Esophagus (tissue), 2 donors: ENCODE data around the gene BNC2. TPM values are rescaled to one million over a fixed set of nuclear protein-coding genes. Genes with fewer than 3 reads are reported as not detected.
A peak's percentile ranks its signal among the peaks of the same experiment; 100 is the strongest.

Experiments
- H3K27ac ChIP-seq, 2 donors: one replicate each; pipeline ENCODE4 v1.5.1; 2013; ENCODE audit warnings: low read depth in 2 of 2, mild to moderate bottlenecking in 2 of 2, inconsistent platforms in 1 of 2, low read length in 1 of 2, moderate library complexity in 1 of 2
- H3K27me3 ChIP-seq, 2 donors: one replicate each; pipeline ENCODE4 v1.6.1; 2013; ENCODE audit warnings: low read length in 2 of 2, control low read depth in 1 of 2, mild to moderate bottlenecking in 1 of 2; ENCODE audit not compliant: insufficient read depth in 2 of 2, control insufficient read depth in 1 of 2
- H3K36me3 ChIP-seq, 2 donors: one replicate each; pipeline ENCODE4 v1.6.1; 2013; ENCODE audit warnings: low read length in 1 of 2; ENCODE audit not compliant: control insufficient read depth in 2 of 2, insufficient read depth in 2 of 2
- H3K4me1 ChIP-seq, 2 donors: one replicate each; pipeline ENCODE4 v1.6.1; 2013; ENCODE audit warnings: low read length in 1 of 2; ENCODE audit not compliant: control insufficient read depth in 2 of 2, insufficient read depth in 2 of 2
- H3K4me3 ChIP-seq, 2 donors: one replicate each; pipeline ENCODE4 v1.5.1; 2013; ENCODE audit warnings: low read length in 2 of 2, mild to moderate bottlenecking in 2 of 2, low read depth in 1 of 2, moderate library complexity in 1 of 2
- H3K9me3 ChIP-seq, 2 donors: one replicate each; pipeline ENCODE4 v1.6.1; 2013; ENCODE audit warnings: mild to moderate bottlenecking in 2 of 2, low read depth in 1 of 2, low read length in 1 of 2, moderate library complexity in 1 of 2; ENCODE audit not compliant: control insufficient read depth in 2 of 2, insufficient read depth in 1 of 2
- WGBS, 2 donors: extraction: QIAGEN DNeasy Blood & Tissue Kit; methylation state at CpG; one replicate each; pipeline ENCODE4 v1.1.7; 2013; 5-methylcytosine and 5-hydroxymethylcytosine counted together
- polyA plus RNA-seq, 2 donors: library from polyadenylated mRNA; stranded (reverse); fragments of 200-250 nt; gene quantifications; one replicate each; pipeline ENCODE4 v1.2.3, GENCODE V29; 2013
- donor health status: healthy with polysubstance abuse.
- donor health status: Bipolar disorder and iron deficiency.

Gene BNC2
- polyA plus RNA-seq, 2 donors: 1.1 to 1.6 TPM

GRCh38 chr9:16656432-16657169 lies 213.9 kb downstream of the BNC2 start:
- Histone ChIP-seq H3K4me1 (peaks cover 2 to 3% of the 10 kb centered on the region in 2 donors), H3K36me3 (no peaks in the 10 kb centered on the region), H3K9me3 (no peaks in the 10 kb centered on the region), H3K27me3 (no peaks in the 10 kb centered on the region), H3K4me3 (no peak overlapping the region), H3K27ac (no peak overlapping the region)
- WGBS, 2 donors: 60% methylated on average over 2 of the region's 2 CpGs

- Histone ChIP-seq H3K27me3 (no peaks in the 10 kb centered on the region), H3K36me3 (no peaks in the 10 kb centered on the region), H3K27ac (no peak overlapping the region), H3K4me3 (no peak overlapping the region), H3K9me3 (no peaks in the 10 kb centered on the region), H3K4me1 (peaks cover 2 to 3% of the 10 kb centered on the region in 2 donors)
- WGBS, 2 donors: 82 to 85% methylated on average over 3 of the region's 3 CpGs
Observed at GRCh38 chr9:16654596-16655126, 215.8 kb downstream of the BNC2 start.

- Histone ChIP-seq H3K27me3 (no peaks in the 10 kb centered on the region), H3K27ac (peak overlapping the region in 1 of 2 donors; percentile 21), H3K36me3 (no peaks in the 10 kb centered on the region), H3K4me3 (peak overlapping the region; percentile 1 to 24), H3K9me3 (no peaks in the 10 kb centered on the region), H3K4me1 (peaks cover 2 to 3% of the 10 kb centered on the region in 2 donors)
- 39 to 41% methylated on average over 13 of the region's 13 CpGs for WGBS, 2 donors
Observed at GRCh38 chr9:16653491-16654399, 216.7 kb downstream of the BNC2 start.

- no peaks in the 10 kb centered on the region for H3K27me3 ChIP-seq
- no peak overlapping the region for H3K27ac ChIP-seq
- H3K9me3 ChIP-seq: no peaks in the 10 kb centered on the region
- H3K4me3 ChIP-seq: no peak overlapping the region
- H3K4me1 ChIP-seq: peaks cover 2 to 3% of the 10 kb centered on the region in 2 donors
- WGBS, 2 donors: 45 to 64% methylated on average over 4 of the region's 4 CpGs
- no peaks in the 10 kb centered on the region for H3K36me3 ChIP-seq
Observed at GRCh38 chr9:16652582-16652981, 217.9 kb downstream of the BNC2 start.

GRCh38 chr9:16651446-16651964 lies 219.0 kb downstream of the BNC2 start:
- Histone ChIP-seq H3K27me3 (no peaks in the 10 kb centered on the region), H3K4me1 (peaks cover 2 to 3% of the 10 kb centered on the region in 2 donors), H3K9me3 (no peaks in the 10 kb centered on the region), H3K4me3 (no peak overlapping the region), H3K27ac (no peak overlapping the region), H3K36me3 (no peaks in the 10 kb centered on the region)
- 83 to 84% methylated on average over 5 of the region's 5 CpGs for WGBS, 2 donors

- H3K4me3 ChIP-seq: no peak overlapping the region
- 80% methylated on average over 4 of the region's 4 CpGs for WGBS, 2 donors
- H3K36me3 ChIP-seq: no peaks in the 10 kb centered on the region
- no peaks in the 10 kb centered on the region for H3K9me3 ChIP-seq
- no peaks in the 10 kb centered on the region for H3K27me3 ChIP-seq
- H3K27ac ChIP-seq: no peak overlapping the region
- H3K4me1 ChIP-seq: no peaks in the 10 kb centered on the region
Observed at GRCh38 chr9:16645970-16646369, 224.5 kb downstream of the BNC2 start.

GRCh38 chr9:16642421-16643109 lies 227.9 kb downstream of the BNC2 start:
- H3K36me3 ChIP-seq: no peaks in the 10 kb centered on the region
- H3K4me3 ChIP-seq: no peak overlapping the region
- no peaks in the 10 kb centered on the region for H3K9me3 ChIP-seq
- no peak overlapping the region for H3K27ac ChIP-seq
- H3K27me3 ChIP-seq: no peaks in the 10 kb centered on the region
- 37 to 49% methylated on average over 2 of the region's 2 CpGs for WGBS, 2 donors
- no peaks in the 10 kb centered on the region for H3K4me1 ChIP-seq

- H3K4me1 ChIP-seq: no peaks in the 10 kb centered on the region
- H3K27me3 ChIP-seq: no peaks in the 10 kb centered on the region
- no peaks in the 10 kb centered on the region for H3K36me3 ChIP-seq
- no peak overlapping the region for H3K27ac ChIP-seq
- H3K9me3 ChIP-seq: no peaks in the 10 kb centered on the region
- WGBS, 2 donors: 82 to 93% methylated on average over 2 of the region's 2 CpGs
- no peak overlapping the region for H3K4me3 ChIP-seq
Observed at GRCh38 chr9:16640649-16641048, 229.8 kb downstream of the BNC2 start.

- Histone ChIP-seq H3K9me3 (no peaks in the 10 kb centered on the region), H3K4me3 (no peak overlapping the region), H3K27me3 (no peaks in the 10 kb centered on the region), H3K27ac (no peak overlapping the region), H3K4me1 (no peaks in the 10 kb centered on the region), H3K36me3 (no peaks in the 10 kb centered on the region)
- 97 to 98% methylated on average over 4 of the region's 4 CpGs for WGBS, 2 donors
Observed at GRCh38 chr9:16639644-16640043, 230.8 kb downstream of the BNC2 start.
